ENCODE measurements around the gene ANXA5.
"Not testable (repeated sequence)": the region's sequence is repeated elsewhere in the genome, so short reads cannot be mapped to it uniquely, and the experiment has no call there.

ANXA5 gene

DNA sequence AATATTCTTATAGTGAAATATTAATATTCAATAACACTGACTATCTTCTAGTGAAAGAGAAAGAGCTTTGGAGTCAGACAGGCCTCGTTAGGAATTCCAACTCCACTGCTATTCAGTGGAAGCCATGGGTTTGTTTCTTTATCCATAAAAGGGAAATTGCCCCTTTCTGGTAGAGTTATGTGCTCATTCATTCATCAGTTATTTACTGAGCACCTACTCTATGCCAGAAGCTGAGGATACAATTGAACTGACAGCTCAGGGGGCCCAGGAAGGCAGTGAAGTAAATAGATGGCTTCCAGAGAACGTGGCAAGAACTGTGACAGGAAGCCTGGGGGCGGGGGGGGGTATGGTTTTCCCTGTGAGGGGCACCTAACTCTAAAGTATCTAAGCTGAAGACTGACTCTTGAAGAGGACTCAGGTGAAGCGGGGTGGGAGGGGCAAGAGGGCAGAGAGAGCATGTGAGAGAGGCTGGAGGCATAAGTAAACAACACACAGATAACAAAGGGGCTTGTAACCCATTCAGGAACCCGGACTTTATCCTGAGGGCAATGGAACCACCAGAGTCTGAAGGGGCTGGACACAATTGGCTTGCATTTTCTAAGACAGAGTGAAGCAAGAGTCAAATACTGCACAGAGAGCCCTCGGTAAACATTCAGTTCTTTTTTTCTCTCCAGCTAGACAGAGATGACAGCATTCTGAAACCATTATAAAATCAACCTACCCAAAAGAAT is 20.3 kb downstream of the ANXA5 start:
- DNase-seq = no peak

DNA sequence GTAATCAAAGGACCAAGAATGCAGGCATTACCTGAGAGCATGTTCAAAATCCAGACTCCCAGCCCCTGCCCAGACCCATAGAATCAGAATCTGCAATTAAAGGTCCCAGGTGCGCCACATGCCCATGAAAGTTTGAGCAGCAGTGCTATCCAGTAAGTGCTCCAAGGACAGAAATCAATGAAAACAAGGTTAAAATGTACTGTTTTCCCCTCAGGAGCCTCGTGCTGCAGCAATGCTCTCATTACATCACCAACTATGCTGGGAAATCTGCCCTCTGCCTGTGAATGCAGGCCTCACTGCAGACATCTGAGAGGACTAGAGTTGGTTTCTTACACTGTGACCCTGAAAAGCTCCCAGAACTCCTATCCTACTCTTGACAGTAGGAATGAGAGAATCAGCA is 21.1 kb downstream of the ANXA5 start:
- no peak for DNase-seq

DNA sequence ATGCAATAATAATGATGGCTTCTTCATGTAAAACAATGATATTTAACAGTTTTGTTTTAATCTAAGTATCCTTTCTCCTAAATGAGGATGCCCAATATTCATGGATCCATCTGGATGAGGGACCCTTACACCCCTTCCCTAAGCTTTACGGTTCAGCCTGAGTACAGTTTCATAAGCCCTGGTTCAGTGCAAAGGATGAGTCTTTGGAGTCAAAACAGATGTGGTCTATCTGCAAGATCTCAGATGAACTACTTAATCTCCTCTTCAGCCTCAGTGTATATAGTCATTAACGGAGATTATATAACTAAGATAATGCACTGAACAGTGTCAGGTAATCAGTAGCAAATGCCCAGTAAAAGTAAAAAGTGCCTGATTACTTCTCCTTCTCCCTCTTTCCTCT is 22.1 kb downstream of the ANXA5 start:
- no peak for DNase-seq

DNA sequence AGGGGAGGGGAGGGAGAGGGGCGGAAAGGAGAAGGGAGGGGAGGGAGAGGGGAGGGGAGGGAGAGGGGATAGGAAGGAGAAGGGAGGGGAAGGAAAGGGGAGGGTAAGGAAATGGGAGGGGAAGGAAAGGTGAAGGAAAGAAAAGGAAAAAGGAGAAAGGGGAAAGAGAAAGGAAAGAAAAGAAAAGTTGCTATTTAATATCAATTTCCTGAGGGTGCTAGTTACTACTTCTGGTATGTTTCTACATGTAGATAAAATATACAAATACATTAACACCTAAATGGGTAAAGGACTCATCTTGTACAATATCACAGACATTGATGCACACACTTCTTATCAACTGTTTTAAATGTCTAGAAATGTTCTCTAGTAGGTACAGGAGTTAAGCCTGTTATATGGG is 22.6 kb downstream of the ANXA5 start:
- no peak for DNase-seq

DNA sequence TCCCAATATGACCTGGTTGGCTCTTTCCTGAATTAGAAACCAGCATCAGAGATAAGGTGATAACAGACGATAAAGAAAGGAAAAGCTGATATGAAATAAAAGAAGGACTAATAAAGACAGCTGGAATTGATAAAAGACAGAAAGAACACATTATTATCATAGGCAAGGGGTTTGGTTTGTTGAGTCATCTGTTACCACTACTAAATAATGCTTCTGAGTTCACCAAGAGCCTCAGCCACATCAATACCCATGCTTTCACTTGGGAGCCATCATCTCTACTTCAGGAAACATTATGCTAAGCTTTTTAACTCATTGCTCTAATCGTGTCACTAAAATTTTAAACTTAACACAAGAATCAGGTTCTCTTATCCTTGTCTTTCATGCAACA is 27.6 kb downstream of the ANXA5 start:
- no peak for DNase-seq

DNA sequence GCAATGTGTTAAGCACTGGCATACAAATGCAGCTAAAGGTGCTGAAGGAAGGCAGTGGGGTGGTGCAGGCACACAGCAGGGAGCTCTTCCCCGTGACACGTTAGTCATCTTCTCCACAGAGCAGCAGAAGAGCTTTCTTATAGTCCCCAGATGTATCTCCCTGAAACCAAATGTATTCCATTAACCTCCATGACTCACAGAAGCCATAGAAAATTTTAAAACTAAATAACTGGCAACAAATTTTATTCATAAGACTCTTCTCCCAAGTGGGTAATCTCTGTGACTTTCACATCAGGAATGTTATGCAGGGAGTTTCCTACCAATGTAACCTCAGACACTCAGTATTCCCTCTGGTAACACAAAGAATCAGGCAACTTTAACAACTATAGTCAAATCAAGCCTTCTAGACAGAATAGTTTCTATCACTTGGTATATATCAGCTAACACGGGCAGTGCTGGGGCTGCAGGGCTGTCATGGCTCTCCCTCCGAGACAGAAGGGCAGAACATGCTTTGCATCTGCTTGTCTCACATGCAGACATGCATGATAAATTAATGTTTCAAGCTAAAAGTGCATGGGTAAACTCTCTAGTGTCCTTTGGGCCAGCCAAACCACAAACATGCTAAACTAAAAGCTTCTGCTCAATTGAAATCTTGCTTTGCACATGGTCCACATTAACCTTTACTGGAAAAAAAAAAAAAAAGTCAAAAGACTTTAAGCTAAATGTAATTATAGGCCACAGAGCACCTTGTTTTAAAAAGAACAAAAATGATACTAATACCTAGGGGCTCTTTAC is 28.2 kb downstream of the ANXA5 start:
- no peak for DNase-seq

DNA sequence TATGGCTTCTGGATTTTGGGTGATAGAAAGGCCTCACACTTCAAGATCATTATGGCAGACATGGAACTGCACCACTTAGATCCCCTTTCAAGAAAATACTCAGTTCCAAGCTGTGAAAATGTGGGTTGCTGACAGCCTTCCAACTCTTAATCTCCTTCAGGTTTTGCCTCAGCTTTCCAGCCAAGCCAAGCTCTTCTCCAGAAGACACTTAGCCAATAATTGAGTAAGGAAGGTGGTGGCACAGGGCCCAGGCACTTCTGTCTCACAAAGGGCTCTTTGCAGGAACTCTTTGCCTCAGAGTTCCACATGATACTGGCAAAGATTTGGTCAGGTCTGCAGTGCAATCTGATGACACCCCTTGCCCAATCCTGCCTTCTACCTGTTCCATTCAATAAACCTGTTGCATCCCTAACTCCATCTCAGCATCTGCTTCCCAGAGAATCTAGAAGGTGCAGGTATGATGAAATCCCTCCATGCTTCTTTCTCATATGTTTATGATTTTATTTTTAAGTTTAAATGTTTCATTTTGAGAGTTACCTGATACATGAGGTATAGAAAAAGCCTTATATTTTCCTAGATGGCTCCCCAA is 30.6 kb downstream of the ANXA5 start:
- no peak for DNase-seq

GRCh38 chr4:121665371-121665770 is 31.4 kb downstream of the ANXA5 start:
- DNase-seq = no peak

DNA sequence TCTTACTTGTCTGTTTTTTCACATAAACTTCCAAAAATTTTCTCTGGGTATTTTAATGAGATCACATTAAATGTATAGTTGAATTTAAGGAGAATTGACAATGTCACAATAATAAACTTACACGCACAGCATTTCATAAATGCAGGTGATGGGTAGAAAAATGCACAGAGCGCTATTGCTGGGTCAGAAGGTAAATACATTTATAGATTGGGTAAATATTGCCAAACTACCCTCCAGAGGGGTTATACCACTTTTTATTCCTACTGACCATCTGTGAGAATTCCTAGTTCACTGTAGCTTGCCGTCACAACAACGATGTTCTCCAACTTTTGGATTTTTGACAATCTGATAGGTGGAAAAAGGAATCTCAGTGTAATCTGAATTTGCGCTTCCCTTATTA is 34.6 kb downstream of the ANXA5 start:
- no peak for DNase-seq

GRCh38 chr4:121660175-121660933 is 36.4 kb downstream of the ANXA5 start:
- DNase-seq = not testable (repeated sequence)

DNA sequence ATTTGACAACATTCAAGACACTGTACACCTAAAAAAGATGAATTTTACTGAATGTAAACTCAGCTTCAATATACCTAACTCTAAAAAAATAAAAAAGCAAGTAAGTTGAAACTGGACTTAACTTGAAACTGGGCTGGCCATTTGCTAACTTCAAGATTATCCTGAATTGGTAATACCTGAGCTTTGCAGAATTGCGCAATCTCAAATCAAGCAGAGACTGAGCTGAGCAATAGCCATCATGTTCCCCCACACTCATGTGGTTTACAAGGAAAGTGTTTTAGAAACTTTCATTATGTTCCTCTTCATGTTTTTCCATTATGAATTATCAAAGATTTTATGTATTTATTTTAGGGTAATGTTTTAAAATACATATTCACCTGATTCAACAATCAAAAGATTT is 38.7 kb downstream of the ANXA5 start:
- DNase-seq = no peak

GRCh38 chr4:121656269-121656641 is 40.5 kb downstream of the ANXA5 start:
- DNase-seq = no peak

DNA sequence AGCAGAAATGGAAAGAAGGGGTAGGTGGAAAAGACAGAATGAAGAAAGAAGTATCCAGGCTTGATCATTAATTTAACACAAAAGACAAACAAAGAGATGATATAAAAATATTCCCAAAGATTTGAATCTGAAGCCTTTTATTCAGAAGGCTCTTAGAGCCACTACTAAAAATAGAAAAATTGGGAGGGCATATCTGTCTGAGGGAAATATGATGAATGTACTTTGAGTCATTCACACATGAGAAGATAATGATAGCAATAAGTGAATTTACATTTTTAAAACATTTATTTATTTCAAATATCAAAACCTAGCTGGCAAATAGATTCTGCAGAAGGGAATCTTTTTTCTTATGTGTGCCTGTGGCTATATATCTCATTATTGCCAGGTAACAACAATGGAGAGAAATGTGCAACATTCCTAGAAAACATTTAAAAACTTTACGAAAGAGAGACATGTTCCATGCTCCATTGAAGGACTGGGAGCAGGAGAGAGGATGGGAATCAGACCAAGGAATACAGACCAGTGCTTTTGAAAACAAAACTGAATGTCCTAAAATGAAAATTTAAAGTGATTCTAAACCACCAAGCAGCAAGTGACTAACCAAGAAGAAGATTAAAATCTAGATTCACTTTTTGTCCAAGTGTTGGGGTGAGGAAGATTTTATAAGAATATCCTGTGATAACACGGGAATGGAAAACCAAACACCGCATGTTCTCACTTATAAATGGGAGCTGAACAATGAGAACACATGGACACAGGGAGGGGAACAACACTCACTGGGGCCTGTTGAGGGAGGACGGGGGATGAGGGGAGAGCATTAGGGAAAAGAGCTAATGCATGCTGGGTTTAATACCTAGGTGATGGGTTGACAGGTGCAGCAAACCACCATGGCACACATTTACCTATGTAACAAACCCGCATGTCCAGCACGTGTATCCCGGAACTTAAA is 41.2 kb downstream of the ANXA5 start:
- no peak for DNase-seq

- no peak for DNase-seq
Measured at GRCh38 chr4:121654738-121655137, 42.0 kb downstream of the ANXA5 start.

DNA sequence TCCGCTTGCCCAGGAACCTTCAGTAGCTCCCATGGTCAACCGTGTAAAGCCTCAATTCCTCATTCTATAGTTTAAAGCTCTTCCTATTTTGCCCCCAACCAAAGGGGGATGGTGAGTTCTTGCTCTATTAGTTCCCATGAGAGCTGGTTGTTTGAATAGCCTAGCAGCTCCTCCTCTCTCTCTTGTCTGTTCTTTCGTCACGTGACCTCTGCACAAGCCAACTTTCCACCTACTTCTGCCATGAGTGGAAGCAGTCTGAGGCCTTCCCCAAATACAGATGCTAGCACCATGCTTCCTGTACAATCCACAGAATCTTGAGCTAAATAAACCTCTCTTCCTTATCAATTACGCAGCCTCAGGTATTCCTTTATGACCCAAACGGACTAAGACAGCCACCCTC is 42.8 kb downstream of the ANXA5 start:
- no peak for DNase-seq

- no peak for DNase-seq
Measured at GRCh38 chr4:121653214-121653613, 43.6 kb downstream of the ANXA5 start.

DNA sequence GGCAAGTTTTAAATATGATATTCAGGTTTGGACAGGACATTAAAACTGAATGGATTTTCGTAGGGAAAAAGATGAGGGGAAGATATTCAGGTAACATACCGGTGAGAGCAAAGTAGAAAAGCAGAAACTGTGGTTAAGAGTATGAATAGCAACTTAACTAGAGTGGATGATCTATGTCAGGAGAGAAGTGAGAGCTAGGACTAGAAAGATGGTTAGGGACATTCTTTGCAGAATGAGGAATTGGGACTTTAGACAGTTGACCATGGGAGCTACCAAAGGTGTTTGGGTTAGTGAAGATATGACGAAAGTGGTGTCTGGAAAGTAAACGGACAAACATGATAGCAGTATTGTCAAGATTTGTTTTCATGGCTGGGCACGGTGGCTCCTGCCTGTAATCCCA is 45.2 kb downstream of the ANXA5 start:
- DNase-seq = no peak

GRCh38 chr4:121650741-121651140 is 46.0 kb downstream of the ANXA5 start:
- DNase-seq = no peak

DNA sequence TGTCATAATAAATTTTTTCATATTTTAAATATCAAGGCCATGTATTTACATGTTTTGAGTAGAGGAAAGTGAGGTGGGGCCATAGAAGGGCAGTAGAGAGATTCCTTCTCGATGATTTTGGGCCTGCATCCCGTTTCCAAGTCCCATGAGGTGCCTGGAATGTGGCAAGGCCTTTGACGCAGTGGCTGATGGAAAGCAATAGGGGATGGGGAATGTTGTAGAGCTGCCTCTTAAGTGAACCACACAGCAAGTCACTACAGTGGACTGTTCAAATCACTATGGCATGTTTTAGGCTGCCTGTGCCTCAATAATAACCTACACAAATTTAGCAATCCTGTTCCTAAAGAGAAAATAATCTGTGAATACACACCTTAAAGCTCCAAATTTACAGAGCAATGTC is 48.3 kb downstream of the ANXA5 start:
- DNase-seq = no peak

GRCh38 chr4:121642876-121643585 is 53.7 kb downstream of the ANXA5 start:
- DNase-seq = no peak

- DNase-seq = no peak
Measured at GRCh38 chr4:121642292-121642691, 54.5 kb downstream of the ANXA5 start.

- no peak for DNase-seq
Measured at GRCh38 chr4:121633653-121634052, 63.1 kb downstream of the ANXA5 start.

Measured in SIG-M5 (cell line).